ENCODE results near the gene TBC1D20.

Gene TBC1D20

GRCh38 chr20:414161-414560 is 48.2 kb downstream of the TBC1D20 start:
- H3K4me1 ChIP-seq: peaks cover 4% of the 10 kb centered on the region
- no peaks in the 10 kb centered on the region for H3K27me3 ChIP-seq (ENCODE audit: low read depth)
- in situ Hi-C loops (cut with MboI; ENCODE audit: low sequenced_read_pairs): no loop called here
- no peaks in the 10 kb centered on the region for H3K9me3 ChIP-seq
- H3K4me3 ChIP-seq: no peak overlapping the region
- H3K36me3 ChIP-seq (replicated peaks): peaks cover 40% of the 10 kb centered on the region
- no peak for DNase-seq (ENCODE audit: low spot score in 2 of 2)

GRCh38 chr20:412081-412480 is 50.3 kb downstream of the TBC1D20 start:
- in situ Hi-C loops (cut with MboI; ENCODE audit: low sequenced_read_pairs): no loop called here
- peaks cover 7% of the 10 kb centered on the region for H3K4me1 ChIP-seq
- H3K36me3 ChIP-seq (replicated peaks): peaks cover 38% of the 10 kb centered on the region
- no peaks in the 10 kb centered on the region for H3K9me3 ChIP-seq
- DNase-seq (ENCODE audit: low spot score in 2 of 2): no peak
- no peaks in the 10 kb centered on the region for H3K27me3 ChIP-seq (ENCODE audit: low read depth)
- H3K4me3 ChIP-seq: no peak overlapping the region

GRCh38 chr20:409697-410559 is 52.4 kb downstream of the TBC1D20 start:
- Histone ChIP-seq H3K27me3 (ENCODE audit: low read depth) (no peaks in the 10 kb centered on the region), H3K4me3 (peak overlapping the region; percentile 99), H3K36me3 (replicated peaks) (peaks cover 30% of the 10 kb centered on the region), H3K9me3 (no peaks in the 10 kb centered on the region), H3K4me1 (peaks cover 10% of the 10 kb centered on the region)
- DNase-seq (ENCODE audit: low spot score in 2 of 2): no peak
- in situ Hi-C loops (cut with MboI; ENCODE audit: low sequenced_read_pairs): no loop called here

- H3K4me3 ChIP-seq: peak overlapping the region; percentile 99
- in situ Hi-C loops (cut with MboI; ENCODE audit: low sequenced_read_pairs): no loop called here
Observed at GRCh38 chr20:408843-409696, 53.3 kb downstream of the TBC1D20 start.

GRCh38 chr20:407953-408842 is 54.1 kb downstream of the TBC1D20 start, which contains the start of gene RBCK1:
TSS of gene RBCK1 (plus strand) at chr20:408299. CDS start at chr20:408758, 459 bp downstream.
- peak; percentile 69 to 89 for DNase-seq (ENCODE audit: low spot score in 2 of 2)
- Histone ChIP-seq H3K4me1 (peaks cover 10% of the 10 kb centered on the region), H3K4me3 (peak within 1 kb of the TSS; percentile 99), H3K27me3 (ENCODE audit: low read depth) (no peaks in the 10 kb centered on the region), H3K36me3 (replicated peaks) (peaks cover 27% of the 10 kb centered on the region), H3K9me3 (no peaks in the 10 kb centered on the region)
- in situ Hi-C loops (cut with MboI; ENCODE audit: low sequenced_read_pairs): no loop called here

More at GRCh38 chr20:408843-409696, 53.3 kb downstream of the TBC1D20 start:
- Histone ChIP-seq H3K9me3 (no peaks in the 10 kb centered on the region), H3K27me3 (ENCODE audit: low read depth) (no peaks in the 10 kb centered on the region), H3K4me1 (peaks cover 10% of the 10 kb centered on the region), H3K36me3 (replicated peaks) (peaks cover 27% of the 10 kb centered on the region)
- DNase-seq (ENCODE audit: low spot score in 2 of 2): no peak

- DNase-seq (ENCODE audit: low spot score in 2 of 2): peak; percentile 78 to 91
- in situ Hi-C loops (cut with MboI; ENCODE audit: low sequenced_read_pairs): no loop called here
- Histone ChIP-seq H3K27me3 (ENCODE audit: low read depth) (no peaks in the 10 kb centered on the region), H3K4me3 (peak overlapping the region; percentile 99), H3K9me3 (no peaks in the 10 kb centered on the region), H3K36me3 (replicated peaks) (peaks cover 24% of the 10 kb centered on the region), H3K4me1 (peaks cover 10% of the 10 kb centered on the region)
Observed at GRCh38 chr20:407133-407952, 55.0 kb downstream of the TBC1D20 start.

- no peaks in the 10 kb centered on the region for H3K9me3 ChIP-seq
- H3K27me3 ChIP-seq (ENCODE audit: low read depth): no peaks in the 10 kb centered on the region
- in situ Hi-C loops (cut with MboI; ENCODE audit: low sequenced_read_pairs): no loop called here
- DNase-seq (ENCODE audit: low spot score in 2 of 2): no peak
- peak overlapping the region; percentile 99; the same call in 1 of the 2 replicates for H3K4me3 ChIP-seq
- peaks cover 10% of the 10 kb centered on the region for H3K4me1 ChIP-seq
- H3K36me3 ChIP-seq (replicated peaks): peaks cover 18% of the 10 kb centered on the region
Observed at GRCh38 chr20:406200-407132, 55.9 kb downstream of the TBC1D20 start.

- in situ Hi-C loops (cut with MboI; ENCODE audit: low sequenced_read_pairs): no loop called here
- DNase-seq (ENCODE audit: low spot score in 2 of 2): no peak
Observed at GRCh38 chr20:404088-404487, 58.2 kb downstream of the TBC1D20 start.

GRCh38 chr20:403582-403957 is 58.8 kb downstream of the TBC1D20 start:
- no peak for DNase-seq (ENCODE audit: low spot score in 2 of 2)
- no peaks in the 10 kb centered on the region for H3K27me3 ChIP-seq (ENCODE audit: low read depth)
- no peaks in the 10 kb centered on the region for H3K9me3 ChIP-seq
- H3K4me1 ChIP-seq: peaks cover 14% of the 10 kb centered on the region
- in situ Hi-C loops (cut with MboI; ENCODE audit: low sequenced_read_pairs): no loop called here
- no peak overlapping the region for H3K4me3 ChIP-seq
- no peaks in the 10 kb centered on the region for H3K36me3 ChIP-seq (replicated peaks)

More at GRCh38 chr20:404088-404487, 58.2 kb downstream of the TBC1D20 start:
- Histone ChIP-seq H3K4me1 (peaks cover 14% of the 10 kb centered on the region), H3K27me3 (ENCODE audit: low read depth) (no peaks in the 10 kb centered on the region), H3K36me3 (replicated peaks) (no peaks in the 10 kb centered on the region), H3K9me3 (no peaks in the 10 kb centered on the region), H3K4me3 (no peak overlapping the region)

GRCh38 chr20:402898-403581 is 59.3 kb downstream of the TBC1D20 start:
- no peaks in the 10 kb centered on the region for H3K9me3 ChIP-seq
- peaks cover 14% of the 10 kb centered on the region for H3K4me1 ChIP-seq
- no peak overlapping the region for H3K4me3 ChIP-seq
- H3K36me3 ChIP-seq (replicated peaks): no peaks in the 10 kb centered on the region
- in situ Hi-C loops (cut with MboI; ENCODE audit: low sequenced_read_pairs): no loop called here
- DNase-seq (ENCODE audit: low spot score in 2 of 2): no peak
- H3K27me3 ChIP-seq (ENCODE audit: low read depth): no peaks in the 10 kb centered on the region

- Histone ChIP-seq H3K36me3 (replicated peaks) (peaks cover 5% of the 10 kb centered on the region), H3K4me3 (no peak overlapping the region), H3K4me1 (peaks cover 14% of the 10 kb centered on the region), H3K27me3 (ENCODE audit: low read depth) (no peaks in the 10 kb centered on the region), H3K9me3 (no peaks in the 10 kb centered on the region)
- in situ Hi-C loops (cut with MboI; ENCODE audit: low sequenced_read_pairs): no loop called here
- DNase-seq (ENCODE audit: low spot score in 2 of 2): no peak
Observed at GRCh38 chr20:402496-402885, 59.8 kb downstream of the TBC1D20 start.
